MM.1S (cell line): ENCODE data around the gene MTCL1.

Source experiments
- DNase-seq: peaks from one replicate; pipeline ENCODE4 v3.0.0-alpha.2; 2015
- H2AFZ ChIP-seq: fragments of 300-600 bp; sonication (generic); 2 replicates; pipeline ENCODE4 v1.6.0; 2016; ENCODE audit warnings: antibody characterized with exemption, low read length
- H3F3A ChIP-seq: fragments of 300-600 bp; sonication (generic); 2 replicates; pipeline ENCODE4 v1.6.1; 2016; ENCODE audit warnings: mild to moderate bottlenecking, antibody characterized with exemption, low read length, moderate library complexity, mixed read lengths; ENCODE audit not compliant: insufficient read depth
- H3K27ac ChIP-seq: fragments of 300-600 bp; sonication (generic); 2 replicates; pipeline ENCODE4 v1.5.1; 2016; ENCODE audit warnings: mild to moderate bottlenecking, low read length
- H3K27me3 ChIP-seq: fragments of 300-600 bp; sonication (generic); replicated peaks from 2 replicates; pipeline ENCODE4 v1.6.0; 2016; ENCODE audit warnings: low read length; ENCODE audit not compliant: insufficient read depth
- H3K36me3 ChIP-seq: fragments of 300-600 bp; sonication (generic); replicated peaks from 2 replicates; pipeline ENCODE4 v1.6.1; 2016; ENCODE audit warnings: mild to moderate bottlenecking, low read length, mixed read lengths; ENCODE audit not compliant: insufficient read depth
- H3K4me1 ChIP-seq: fragments of 300-600 bp; sonication (generic); 2 replicates; pipeline ENCODE4 v1.6.1; 2016; ENCODE audit warnings: low read length, mixed read lengths
- H3K4me2 ChIP-seq: fragments of 300-600 bp; sonication (generic); 2 replicates; pipeline ENCODE4 v1.6.0; 2016; ENCODE audit warnings: low read depth, low read length
- H3K4me3 ChIP-seq: fragments of 300-600 bp; sonication (generic); 2 replicates; pipeline ENCODE4 v1.5.1; 2016; ENCODE audit warnings: low read length, mixed read lengths
- H3K79me2 ChIP-seq: fragments of 300-600 bp; sonication (generic); 2 replicates; pipeline ENCODE4 v1.6.1; 2016; ENCODE audit warnings: mixed run types, low read length, mixed read lengths
- H3K9ac ChIP-seq: fragments of 300-600 bp; sonication (generic); 2 replicates; pipeline ENCODE4 v1.6.1; 2016; ENCODE audit warnings: low read length, mixed read lengths
- H3K9me2 ChIP-seq: fragments of 300-600 bp; sonication (generic); replicated peaks from 2 replicates; pipeline ENCODE4 v1.6.1; 2016; ENCODE audit warnings: mild to moderate bottlenecking, low read length, mixed read lengths; ENCODE audit not compliant: insufficient read depth
- H3K9me3 ChIP-seq: fragments of 300-600 bp; sonication (generic); replicated peaks from 2 replicates; pipeline ENCODE4 v1.6.1; 2016; ENCODE audit warnings: mild to moderate bottlenecking, low read length, mixed read lengths; ENCODE audit not compliant: insufficient read depth
- H4K20me1 ChIP-seq: fragments of 300-600 bp; sonication (generic); 2 replicates; pipeline ENCODE4 v1.6.1; 2016; ENCODE audit warnings: mild to moderate bottlenecking, low read length, moderate library complexity, mixed read lengths; ENCODE audit not compliant: insufficient read depth
- EZH2 ChIP-seq: fragments of 300-600 bp; sonication (generic); optimal IDR thresholded peaks from 2 replicates; pipeline ENCODE3; 2017; ENCODE audit warnings: low read depth, mild to moderate bottlenecking, antibody characterized with exemption, low read length, mixed read lengths
- EZH2phosphoT487 ChIP-seq: fragments of 300-600 bp; sonication (generic); IDR thresholded peaks from 2 replicates; pipeline ENCODE4 v1.6.1; 2018; ENCODE audit warnings: antibody characterized with exemption, low read length
- TF ChIP-seq, protein P1 (sequence below): fragments of 300-600 bp; sonication (generic); IDR thresholded peaks from 2 replicates; pipeline ENCODE4 v1.5.1; 2016; ENCODE audit warnings: antibody characterized with exemption, low read length, mixed read lengths

Gene MTCL1

DNA sequence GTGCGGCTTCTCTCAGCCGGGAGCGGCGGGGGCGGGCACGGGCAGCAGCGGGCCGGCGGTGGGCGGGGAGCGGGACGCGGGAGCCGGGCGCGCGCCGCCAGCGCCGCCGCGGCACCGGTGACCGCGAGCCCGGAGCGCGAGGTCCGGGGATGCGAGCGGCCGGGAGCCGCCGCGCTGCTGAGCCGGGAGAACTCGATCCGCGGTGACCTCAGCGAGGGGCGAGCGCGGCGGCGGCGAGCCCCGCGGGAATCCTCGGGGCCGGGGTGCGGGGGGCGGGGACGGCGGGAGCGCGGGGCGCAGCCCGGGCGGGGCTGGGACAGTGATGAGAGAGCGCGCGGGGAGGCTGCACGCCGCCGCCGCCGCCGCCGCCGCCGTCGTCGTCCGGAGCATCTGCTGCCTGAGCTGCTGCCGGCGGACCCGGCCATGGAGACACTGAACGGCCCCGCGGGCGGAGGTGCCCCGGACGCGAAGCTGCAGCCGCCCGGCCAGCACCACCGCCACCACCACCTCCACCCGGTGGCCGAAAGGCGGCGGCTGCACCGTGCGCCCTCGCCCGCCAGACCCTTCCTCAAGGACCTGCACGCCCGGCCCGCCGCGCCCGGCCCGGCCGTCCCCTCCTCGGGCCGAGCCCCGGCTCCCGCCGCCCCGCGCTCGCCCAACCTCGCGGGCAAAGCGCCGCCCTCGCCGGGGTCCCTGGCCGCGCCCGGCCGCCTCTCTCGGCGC is at the start of gene MTCL1:
MTCL1 (plus strand) TSS at position 319 of the 723 bp plus-strand sequence; CDS start at position 424, 105 bp downstream.
- no peaks in the 10 kb centered on the region for H3K9me3 ChIP-seq
- H3K79me2 ChIP-seq = peaks cover 44% of the 10 kb centered on the region
- H2AFZ ChIP-seq = peak within 1 kb of the TSS; percentile 71
- peak within 1 kb of the TSS; percentile 97 for H3K4me2 ChIP-seq
- TF ChIP-seq EZH2phosphoT487 (no peak), EZH2 (no peak)
- TF ChIP-seq, protein P1, sequence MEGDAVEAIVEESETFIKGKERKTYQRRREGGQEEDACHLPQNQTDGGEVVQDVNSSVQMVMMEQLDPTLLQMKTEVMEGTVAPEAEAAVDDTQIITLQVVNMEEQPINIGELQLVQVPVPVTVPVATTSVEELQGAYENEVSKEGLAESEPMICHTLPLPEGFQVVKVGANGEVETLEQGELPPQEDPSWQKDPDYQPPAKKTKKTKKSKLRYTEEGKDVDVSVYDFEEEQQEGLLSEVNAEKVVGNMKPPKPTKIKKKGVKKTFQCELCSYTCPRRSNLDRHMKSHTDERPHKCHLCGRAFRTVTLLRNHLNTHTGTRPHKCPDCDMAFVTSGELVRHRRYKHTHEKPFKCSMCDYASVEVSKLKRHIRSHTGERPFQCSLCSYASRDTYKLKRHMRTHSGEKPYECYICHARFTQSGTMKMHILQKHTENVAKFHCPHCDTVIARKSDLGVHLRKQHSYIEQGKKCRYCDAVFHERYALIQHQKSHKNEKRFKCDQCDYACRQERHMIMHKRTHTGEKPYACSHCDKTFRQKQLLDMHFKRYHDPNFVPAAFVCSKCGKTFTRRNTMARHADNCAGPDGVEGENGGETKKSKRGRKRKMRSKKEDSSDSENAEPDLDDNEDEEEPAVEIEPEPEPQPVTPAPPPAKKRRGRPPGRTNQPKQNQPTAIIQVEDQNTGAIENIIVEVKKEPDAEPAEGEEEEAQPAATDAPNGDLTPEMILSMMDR = no peak
- no peaks in the 10 kb centered on the region for H4K20me1 ChIP-seq
- no peaks in the 10 kb centered on the region for H3K9me2 ChIP-seq
- H3F3A ChIP-seq = peaks cover 13% of the 10 kb centered on the region
- H3K9ac ChIP-seq = peak within 1 kb of the TSS; percentile 69
- H3K4me1 ChIP-seq = peaks cover 18% of the 10 kb centered on the region
- no peaks in the 10 kb centered on the region for H3K36me3 ChIP-seq
- no peaks in the 10 kb centered on the region for H3K27me3 ChIP-seq
- peak within 1 kb of the TSS; percentile 96 for H3K4me3 ChIP-seq
- H3K27ac ChIP-seq = peak within 1 kb of the TSS; percentile 51; the same call in 1 of the 2 replicates
- DNase-seq = peak; percentile 67

DNA sequence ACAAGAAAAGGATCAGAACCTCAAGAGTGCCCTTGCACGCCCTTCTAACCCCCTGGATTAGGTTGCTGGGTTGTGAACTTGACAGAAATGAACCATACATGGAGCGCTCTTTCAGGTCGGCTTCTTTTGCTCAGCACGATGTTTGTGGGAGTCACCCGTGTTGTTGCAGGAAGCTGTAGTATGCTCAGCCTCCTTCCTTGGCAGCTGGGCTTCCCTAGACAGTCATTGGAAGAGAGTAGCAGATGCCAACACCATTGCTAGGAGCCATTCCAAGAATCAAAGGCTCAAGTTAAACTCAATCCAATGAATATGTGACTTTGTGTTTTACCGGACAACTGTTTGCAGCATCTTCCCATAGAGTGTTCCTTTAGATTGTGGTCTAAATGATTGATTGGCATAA is 49.1 kb upstream of the MTCL1 start:
- Histone ChIP-seq H3K4me3 (no peak overlapping the region), H3K79me2 (no peaks in the 10 kb centered on the region), H2AFZ (no peak overlapping the region), H3K9me2 (no peaks in the 10 kb centered on the region), H4K20me1 (no peaks in the 10 kb centered on the region), H3F3A (no peaks in the 10 kb centered on the region), H3K4me2 (no peak overlapping the region), H3K9ac (no peak overlapping the region), H3K27ac (no peak overlapping the region), H3K36me3 (no peaks in the 10 kb centered on the region), H3K27me3 (no peaks in the 10 kb centered on the region), H3K4me1 (no peaks in the 10 kb centered on the region), H3K9me3 (no peaks in the 10 kb centered on the region)
- TF ChIP-seq EZH2phosphoT487 (no peak), EZH2 (no peak)
- TF ChIP-seq, protein P1 = no peak
- DNase-seq = no peak

DNA sequence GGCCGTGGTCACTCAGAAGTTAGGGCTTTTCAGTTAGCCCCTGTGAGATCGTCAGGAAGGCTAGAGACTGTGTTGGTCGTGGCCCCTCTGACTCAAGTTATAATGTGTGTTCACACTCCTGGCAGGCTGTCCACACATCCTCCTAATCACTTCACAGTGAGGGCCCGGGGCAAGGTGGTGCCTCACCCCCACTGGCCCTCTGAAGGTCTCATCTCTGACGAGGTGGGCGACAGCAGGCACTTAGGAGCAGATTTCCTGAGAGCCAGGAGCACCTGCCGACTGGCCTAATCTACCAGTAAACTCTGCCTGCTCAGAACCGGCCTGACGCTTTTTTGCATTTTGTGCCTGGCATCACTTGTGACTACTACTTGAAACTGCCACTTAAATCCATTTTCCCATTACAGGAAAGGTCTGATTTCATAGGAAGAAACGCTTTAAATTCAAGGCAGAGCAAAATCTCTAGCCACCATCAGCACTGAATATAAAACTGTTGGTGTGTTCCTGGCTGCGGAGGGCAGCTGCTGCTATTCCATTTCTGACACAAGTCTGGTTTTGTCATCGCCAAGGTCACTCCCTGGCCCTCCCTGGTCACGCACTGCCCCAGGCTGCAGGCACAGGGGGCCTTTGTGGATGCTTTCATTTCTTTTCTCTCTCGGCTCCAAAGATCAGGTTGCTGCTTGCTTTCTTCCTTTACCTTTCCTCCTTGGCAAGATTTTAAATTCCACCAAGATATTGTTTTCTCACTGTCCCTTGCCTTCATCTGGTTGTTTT is 48.1 kb upstream of the MTCL1 start:
- no peak for TF ChIP-seq EZH2phosphoT487
- no peak for TF ChIP-seq EZH2
- H4K20me1 ChIP-seq = no peaks in the 10 kb centered on the region
- no peaks in the 10 kb centered on the region for H3K27me3 ChIP-seq
- no peaks in the 10 kb centered on the region for H3K36me3 ChIP-seq
- peaks cover 9% of the 10 kb centered on the region; the same call in 1 of the 2 replicates for H3K4me1 ChIP-seq
- no peak overlapping the region for H3K4me3 ChIP-seq
- no peak overlapping the region for H3K27ac ChIP-seq
- no peak for DNase-seq
- no peaks in the 10 kb centered on the region for H3K9me3 ChIP-seq
- H3F3A ChIP-seq = no peaks in the 10 kb centered on the region
- no peak overlapping the region for H2AFZ ChIP-seq
- H3K9me2 ChIP-seq = no peaks in the 10 kb centered on the region
- no peak overlapping the region for H3K4me2 ChIP-seq
- H3K79me2 ChIP-seq = no peaks in the 10 kb centered on the region
- no peak overlapping the region for H3K9ac ChIP-seq
